ENCODE results near the gene EIF4E.
"Not testable (repeated sequence)": the region's sequence is repeated elsewhere in the genome, so short reads cannot be mapped to it uniquely, and the experiment has no call there.

Gene EIF4E

DNA sequence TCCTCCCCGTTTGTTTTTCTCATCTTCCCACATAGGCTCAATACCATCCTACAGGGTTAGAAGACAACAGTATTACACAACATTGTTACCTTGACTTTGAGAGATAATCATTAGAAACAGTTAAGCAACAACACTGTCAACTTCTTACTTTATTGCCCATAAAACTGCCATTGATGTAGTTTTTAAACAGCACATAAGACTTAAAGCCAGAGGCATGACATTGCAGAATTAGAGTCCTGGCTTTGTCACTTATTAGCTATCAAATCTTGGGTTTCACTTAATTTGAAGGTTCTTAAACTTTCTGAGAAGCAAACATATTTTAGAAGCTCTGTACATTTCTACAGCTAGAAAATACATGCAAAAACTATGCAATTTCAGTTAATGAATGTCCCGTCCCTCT lies 41.8 kb downstream of the EIF4E start:
- Histone ChIP-seq H3K9me3 (no peaks in the 10 kb centered on the region), H3K4me3 (no peak overlapping the region), H3K27ac (no peak overlapping the region), H3K27me3 (no peaks in the 10 kb centered on the region), H3K4me1 (peaks cover 0 to 22% (median 4%) of the 10 kb centered on the region in 4 donors), H3K36me3 (peaks cover 43 to 52% (median 49%) of the 10 kb centered on the region in 3 donors)
- DNase-seq, result no peak
- intact Hi-C loops (cut with DNase I; ENCODE audit: low total_unique reads), result no loop called here
- TF ChIP-seq, protein P1, sequence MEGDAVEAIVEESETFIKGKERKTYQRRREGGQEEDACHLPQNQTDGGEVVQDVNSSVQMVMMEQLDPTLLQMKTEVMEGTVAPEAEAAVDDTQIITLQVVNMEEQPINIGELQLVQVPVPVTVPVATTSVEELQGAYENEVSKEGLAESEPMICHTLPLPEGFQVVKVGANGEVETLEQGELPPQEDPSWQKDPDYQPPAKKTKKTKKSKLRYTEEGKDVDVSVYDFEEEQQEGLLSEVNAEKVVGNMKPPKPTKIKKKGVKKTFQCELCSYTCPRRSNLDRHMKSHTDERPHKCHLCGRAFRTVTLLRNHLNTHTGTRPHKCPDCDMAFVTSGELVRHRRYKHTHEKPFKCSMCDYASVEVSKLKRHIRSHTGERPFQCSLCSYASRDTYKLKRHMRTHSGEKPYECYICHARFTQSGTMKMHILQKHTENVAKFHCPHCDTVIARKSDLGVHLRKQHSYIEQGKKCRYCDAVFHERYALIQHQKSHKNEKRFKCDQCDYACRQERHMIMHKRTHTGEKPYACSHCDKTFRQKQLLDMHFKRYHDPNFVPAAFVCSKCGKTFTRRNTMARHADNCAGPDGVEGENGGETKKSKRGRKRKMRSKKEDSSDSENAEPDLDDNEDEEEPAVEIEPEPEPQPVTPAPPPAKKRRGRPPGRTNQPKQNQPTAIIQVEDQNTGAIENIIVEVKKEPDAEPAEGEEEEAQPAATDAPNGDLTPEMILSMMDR (IDR thresholded peaks at IDR 0.05), result no peak

DNA sequence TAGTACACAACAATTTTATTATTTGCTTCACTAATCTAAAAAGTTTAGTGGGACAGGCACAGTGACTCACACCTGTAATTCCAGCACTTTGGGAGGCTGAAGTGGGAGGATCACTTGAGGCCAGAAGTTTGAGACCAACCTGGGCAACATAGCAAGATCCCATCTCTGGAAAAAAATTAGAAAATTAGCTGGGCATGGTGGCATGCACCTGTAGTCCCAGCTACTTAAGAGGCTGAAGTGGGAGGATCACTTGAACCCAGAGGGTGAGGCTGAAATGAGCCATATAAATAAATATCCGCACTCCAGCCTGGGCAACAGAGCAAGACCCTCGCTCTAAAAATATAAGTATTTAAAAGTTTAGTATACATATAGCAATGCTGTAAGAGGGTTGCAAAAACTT lies 42.6 kb downstream of the EIF4E start:
- H3K27me3 ChIP-seq; H3K27ac ChIP-seq; intact Hi-C loops (cut with DNase I; ENCODE audit: low total_unique reads); H3K9me3 ChIP-seq; DNase-seq; H3K4me3 ChIP-seq: not testable (repeated sequence)
- Histone ChIP-seq H3K4me1 (peaks cover 0 to 21% (median 4%) of the 10 kb centered on the region in 4 donors), H3K36me3 (peaks cover 43 to 52% (median 49%) of the 10 kb centered on the region in 3 donors)

DNA sequence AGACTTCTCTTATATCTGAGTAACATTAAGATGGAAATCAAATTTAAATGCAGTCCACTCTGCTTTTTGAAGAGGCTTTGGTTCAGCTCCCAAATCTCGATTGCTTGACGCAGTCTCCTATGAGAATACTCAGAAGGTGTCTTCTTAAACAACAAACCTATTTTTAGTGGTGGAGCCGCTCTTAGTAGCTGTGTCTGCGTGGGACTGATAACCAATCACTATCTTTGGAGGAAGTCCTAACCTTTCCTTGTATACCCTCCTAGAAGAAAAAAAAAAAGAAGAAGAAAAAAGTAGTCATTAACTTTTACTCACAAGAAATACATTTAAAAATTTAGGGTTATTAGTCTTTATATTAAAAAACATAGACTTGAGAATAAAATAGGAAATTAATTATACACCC lies 48.0 kb downstream of the EIF4E start:
- intact Hi-C loops (cut with DNase I; ENCODE audit: low total_unique reads); H3K27me3 ChIP-seq; DNase-seq; H3K4me3 ChIP-seq; H3K9me3 ChIP-seq; H3K27ac ChIP-seq; H3K4me1 ChIP-seq: not testable (repeated sequence)
- H3K36me3 ChIP-seq, result peaks cover 33 to 37% (median 33%) of the 10 kb centered on the region in 3 donors

DNA sequence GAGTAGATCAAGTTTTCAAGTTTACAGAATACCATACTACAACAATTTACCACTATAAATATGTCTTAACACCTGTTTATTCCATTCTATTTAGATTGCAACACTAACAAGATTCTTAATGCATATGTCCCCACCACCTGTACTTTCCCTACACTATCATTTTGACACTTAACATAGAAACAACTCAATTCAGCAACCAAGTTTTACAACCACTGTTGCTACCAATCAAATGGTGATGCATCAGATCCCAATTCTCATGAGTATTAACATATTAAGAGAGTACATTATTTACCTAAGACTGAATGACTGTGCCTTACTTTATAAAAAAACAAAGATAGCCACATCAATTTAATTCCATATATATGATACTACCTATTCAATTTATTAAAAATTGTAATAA lies 49.4 kb downstream of the EIF4E start:
- no peak for DNase-seq
- intact Hi-C loops (cut with DNase I; ENCODE audit: low total_unique reads), result no loop called here
- Histone ChIP-seq H3K27ac (no peak overlapping the region), H3K36me3 (peaks cover 19 to 24% (median 20%) of the 10 kb centered on the region in 3 donors), H3K4me3 (no peak overlapping the region), H3K9me3 (no peaks in the 10 kb centered on the region), H3K27me3 (no peaks in the 10 kb centered on the region), H3K4me1 (no peaks in the 10 kb centered on the region)
- TF ChIP-seq, protein P1 (IDR thresholded peaks at IDR 0.05), result no peak

DNA sequence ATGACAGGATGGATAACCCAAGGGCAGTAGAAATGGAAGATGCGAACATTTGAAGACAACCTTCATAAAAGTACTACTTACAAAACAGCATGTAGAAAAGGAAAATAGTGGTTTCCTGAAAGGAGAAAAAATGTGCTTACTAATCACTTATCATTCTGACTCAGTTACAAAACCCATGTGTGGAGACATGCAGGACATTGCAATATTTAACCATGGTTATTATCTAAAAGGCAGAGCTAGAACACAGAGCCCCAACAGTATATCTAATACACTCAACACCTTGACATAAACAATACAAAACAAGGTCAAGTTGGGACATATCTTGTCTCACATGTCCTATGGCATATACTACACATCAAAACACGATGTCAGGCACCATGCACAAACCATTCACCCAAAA lies 55.9 kb downstream of the EIF4E start:
- intact Hi-C loops (cut with DNase I; ENCODE audit: low total_unique reads), result no loop called here
- H3K27ac ChIP-seq, result no peak overlapping the region
- no peak for DNase-seq
- TF ChIP-seq, protein P1 (IDR thresholded peaks at IDR 0.05), result no peak
- no peaks in the 10 kb centered on the region for H3K9me3 ChIP-seq
- no peaks in the 10 kb centered on the region for H3K36me3 ChIP-seq
- no peaks in the 10 kb centered on the region for H3K4me1 ChIP-seq
- no peaks in the 10 kb centered on the region for H3K27me3 ChIP-seq
- no peak overlapping the region for H3K4me3 ChIP-seq

DNA sequence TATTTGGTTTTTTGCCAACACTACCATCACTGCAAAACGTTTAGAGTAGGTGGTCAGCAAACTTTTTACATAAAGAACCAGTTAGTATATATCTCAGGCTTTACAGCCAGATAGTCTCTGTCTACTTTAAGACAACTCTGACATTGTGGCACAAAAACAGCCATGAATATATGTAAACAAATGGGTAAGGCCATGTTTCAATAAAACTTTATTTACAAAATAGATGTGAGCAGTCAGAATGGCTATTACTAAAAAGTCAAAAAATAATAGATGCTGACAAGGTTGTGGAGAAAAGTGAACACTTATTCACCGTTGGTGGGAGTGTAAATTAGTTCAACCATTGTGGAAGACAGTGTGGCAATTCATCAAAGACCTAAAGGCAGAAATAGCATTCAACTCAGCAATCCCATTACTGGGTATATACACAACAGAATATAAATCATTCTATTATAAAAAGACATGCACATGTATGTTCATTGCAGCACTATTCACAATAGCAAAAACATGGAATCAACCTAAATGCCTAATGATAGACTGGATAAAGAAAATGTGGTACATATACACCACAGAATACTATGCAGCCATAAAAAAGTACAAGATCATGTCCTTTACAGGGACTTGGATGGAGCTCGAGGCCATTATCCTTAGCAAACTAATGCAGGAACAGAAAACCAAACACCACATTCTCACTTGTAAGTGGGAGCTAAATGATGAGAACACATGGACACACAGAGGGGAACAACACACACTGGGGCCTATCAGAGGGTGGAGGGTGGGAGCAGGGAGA lies 56.6 kb downstream of the EIF4E start:
- H3K4me3 ChIP-seq; DNase-seq; H3K27me3 ChIP-seq; intact Hi-C loops (cut with DNase I; ENCODE audit: low total_unique reads); H3K27ac ChIP-seq; H3K4me1 ChIP-seq; H3K9me3 ChIP-seq; H3K36me3 ChIP-seq: not testable (repeated sequence)

DNA sequence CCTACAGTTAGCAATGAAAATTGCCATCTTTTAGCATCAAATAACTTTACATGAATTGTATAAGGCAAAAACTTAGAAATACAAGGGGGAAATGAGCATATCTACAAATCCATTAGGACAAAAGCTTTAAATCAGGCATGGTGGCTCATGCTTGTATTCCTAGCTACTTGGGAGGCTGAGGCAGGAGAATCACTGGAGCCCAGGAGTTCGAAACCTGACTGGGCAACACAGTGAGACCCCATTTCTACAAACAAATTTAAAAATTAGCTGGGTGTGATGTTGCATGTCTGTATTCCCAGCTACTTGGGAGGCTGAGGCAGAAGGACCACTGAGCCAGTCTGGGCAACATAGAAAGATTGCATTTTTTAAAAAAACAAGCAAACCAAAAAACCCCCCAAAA lies 61.3 kb downstream of the EIF4E start:
- DNase-seq, result no peak
- no peak overlapping the region for H3K27ac ChIP-seq
- no peak overlapping the region for H3K4me3 ChIP-seq
- no peaks in the 10 kb centered on the region for H3K36me3 ChIP-seq
- intact Hi-C loops (cut with DNase I; ENCODE audit: low total_unique reads), result no loop called here
- TF ChIP-seq, protein P1 (IDR thresholded peaks at IDR 0.05), result no peak
- no peaks in the 10 kb centered on the region for H3K9me3 ChIP-seq
- no peaks in the 10 kb centered on the region for H3K27me3 ChIP-seq
- H3K4me1 ChIP-seq, result no peaks in the 10 kb centered on the region

Data from tibial artery (tissue), 4 donors.